Memory B cell (primary cell): ENCODE data around the gene YEATS4.
A peak's percentile ranks its signal among the peaks of the same experiment; 100 is the strongest.

Source experiments
- ATAC-seq: fragments of 150-1000 bp; cut with Tn5 transposase; 2 replicates; pipeline ENCODE4 v1.10.0; 2021; ENCODE audit warnings: low read depth, mild to moderate bottlenecking, moderate library complexity
- DNase-seq, 2 donors: peaks; one replicate each; pipeline ENCODE4 v3.0.0; 2022; ENCODE audit warnings: low spot score in 2 of 2
- H3K27ac Mint-ChIP-seq: one replicate; pipeline ENCODE4 v1.8.0; 2022; ENCODE audit warnings: mild to moderate bottlenecking, moderate library complexity, mixed read lengths
- H3K27me3 Mint-ChIP-seq: one replicate; pipeline ENCODE4 v1.8.0; 2022; ENCODE audit warnings: mixed read lengths
- H3K36me3 Mint-ChIP-seq: one replicate; pipeline ENCODE4 v1.8.0; 2022; ENCODE audit warnings: mild to moderate bottlenecking, mixed read lengths
- H3K4me1 Mint-ChIP-seq: one replicate; pipeline ENCODE4 v1.8.0; 2022; ENCODE audit warnings: mixed read lengths
- H3K4me3 Mint-ChIP-seq: one replicate; pipeline ENCODE4 v1.8.0; 2022; ENCODE audit warnings: mild to moderate bottlenecking, moderate library complexity, mixed read lengths
- H3K9me3 Mint-ChIP-seq: one replicate; pipeline ENCODE4 v1.8.0; 2022; ENCODE audit warnings: mixed read lengths

Gene YEATS4

DNA sequence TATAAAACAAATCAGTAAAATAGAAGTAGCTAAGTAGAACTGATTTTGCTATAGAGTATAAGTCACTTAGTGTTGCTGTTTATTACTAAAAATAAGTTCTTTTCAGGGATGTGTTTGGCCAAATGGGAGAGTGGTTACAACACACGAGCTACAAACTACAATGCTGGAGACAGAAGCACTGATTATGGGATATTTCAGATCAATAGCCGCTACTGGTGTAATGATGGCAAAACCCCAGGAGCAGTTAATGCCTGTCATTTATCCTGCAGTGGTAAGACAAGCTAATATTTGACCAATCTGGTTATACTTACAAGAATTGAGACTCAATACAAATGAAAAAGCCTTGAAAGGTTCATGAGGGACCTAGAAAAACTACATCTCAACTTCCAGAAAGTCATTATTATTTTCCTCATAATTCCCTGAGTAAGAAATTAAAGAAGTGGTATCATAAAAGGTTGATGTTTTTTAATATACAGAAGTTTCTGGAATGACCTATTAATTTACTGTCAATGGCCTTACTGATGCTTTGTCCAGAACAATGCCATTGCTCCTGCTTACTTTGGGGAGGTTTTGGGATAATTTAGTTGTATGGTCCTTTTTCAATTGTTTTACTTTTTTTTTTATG, 9.4 kb upstream of the YEATS4 start:
- H3K36me3 Mint-ChIP-seq = no peaks in the 10 kb centered on the region
- H3K27ac Mint-ChIP-seq = no peak overlapping the region
- no peak for ATAC-seq
- no peak overlapping the region for H3K4me3 Mint-ChIP-seq
- peaks cover 5% of the 10 kb centered on the region for H3K4me1 Mint-ChIP-seq
- no peaks in the 10 kb centered on the region for H3K9me3 Mint-ChIP-seq
- no peak for DNase-seq
- H3K27me3 Mint-ChIP-seq = no peaks in the 10 kb centered on the region

DNA sequence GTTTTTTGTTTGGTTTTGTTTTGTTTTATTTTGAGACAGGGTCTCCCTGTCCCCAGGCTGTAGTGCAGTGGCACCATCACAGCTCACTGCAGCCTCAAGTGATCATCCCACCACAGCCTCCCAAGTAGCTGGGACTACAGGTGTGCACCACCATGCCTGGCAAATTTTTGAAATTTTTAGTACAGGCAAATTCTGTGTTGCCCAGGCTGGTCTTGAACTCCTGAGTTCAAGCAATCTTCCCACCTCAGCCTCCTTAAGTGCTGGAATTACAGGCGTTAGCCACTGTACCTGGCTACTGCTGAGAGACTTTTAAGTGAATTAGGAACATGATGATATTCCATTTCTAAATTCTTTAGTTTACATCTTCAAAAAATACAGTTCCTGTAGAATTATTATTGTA, 8.8 kb upstream of the YEATS4 start:
- no peaks in the 10 kb centered on the region for H3K27me3 Mint-ChIP-seq
- ATAC-seq (no peak), DNase-seq (no peak)
- peaks cover 5% of the 10 kb centered on the region for H3K4me1 Mint-ChIP-seq
- H3K4me3 Mint-ChIP-seq = no peak overlapping the region
- H3K9me3 Mint-ChIP-seq = no peaks in the 10 kb centered on the region
- no peaks in the 10 kb centered on the region for H3K36me3 Mint-ChIP-seq
- H3K27ac Mint-ChIP-seq = no peak overlapping the region

DNA sequence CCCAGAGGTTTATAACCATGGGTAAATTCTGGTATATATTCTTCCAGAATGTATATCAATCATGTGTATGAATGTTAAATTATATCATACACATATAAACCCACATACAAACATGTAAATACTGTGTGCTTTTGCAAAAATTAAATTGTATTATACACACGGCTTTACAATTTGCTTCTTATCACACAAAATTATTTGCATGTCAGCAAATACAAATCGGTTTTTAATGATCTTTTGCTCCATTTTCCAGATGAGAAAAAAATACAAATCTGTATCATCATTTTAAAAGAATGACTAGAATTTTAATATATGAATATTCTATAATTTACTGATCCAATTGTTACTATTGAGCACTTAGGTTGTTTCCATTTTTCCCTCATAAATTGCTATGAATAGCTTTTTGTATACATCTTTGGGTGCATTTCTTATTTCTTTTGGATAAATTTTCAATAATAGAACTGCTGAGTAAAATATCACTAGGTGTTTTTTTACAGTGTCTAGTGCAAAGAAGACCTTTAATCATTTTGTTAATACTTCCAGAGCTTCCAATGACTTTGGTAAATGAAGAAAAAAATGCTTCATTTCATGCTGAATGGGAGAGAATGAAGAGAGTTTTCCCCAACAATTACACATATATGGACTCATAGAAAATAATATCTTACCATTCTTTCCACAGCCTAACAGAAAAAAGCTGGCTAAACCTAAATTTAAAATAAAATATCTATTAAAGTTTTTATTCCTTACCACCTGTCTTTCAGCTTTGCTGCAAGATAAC, 7.9 kb upstream of the YEATS4 start:
- Mint-ChIP-seq H3K36me3 (no peaks in the 10 kb centered on the region), H3K27ac (no peak overlapping the region), H3K27me3 (no peaks in the 10 kb centered on the region), H3K4me1 (peaks cover 5% of the 10 kb centered on the region), H3K4me3 (no peak overlapping the region), H3K9me3 (no peaks in the 10 kb centered on the region)
- no peak for ATAC-seq
- no peak for DNase-seq

DNA sequence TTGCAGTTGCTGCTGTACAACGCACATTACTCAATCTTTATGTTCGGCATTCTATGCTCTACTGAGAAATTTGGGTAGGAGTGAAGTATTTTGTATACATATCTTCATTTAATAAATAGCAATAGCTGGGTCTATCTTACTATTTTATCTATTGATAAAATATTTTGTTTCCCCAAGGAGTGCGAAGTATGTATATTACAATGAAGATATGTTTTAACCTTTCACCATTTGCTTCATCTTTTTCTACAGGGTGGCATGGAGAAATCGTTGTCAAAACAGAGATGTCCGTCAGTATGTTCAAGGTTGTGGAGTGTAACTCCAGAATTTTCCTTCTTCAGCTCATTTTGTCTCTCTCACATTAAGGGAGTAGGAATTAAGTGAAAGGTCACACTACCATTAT, 6.6 kb upstream of the YEATS4 start:
- Mint-ChIP-seq H3K27me3 (no peaks in the 10 kb centered on the region), H3K9me3 (no peaks in the 10 kb centered on the region), H3K4me3 (no peak overlapping the region), H3K36me3 (no peaks in the 10 kb centered on the region), H3K4me1 (peaks cover 8% of the 10 kb centered on the region), H3K27ac (no peak overlapping the region)
- no peak for DNase-seq
- ATAC-seq = no peak

DNA sequence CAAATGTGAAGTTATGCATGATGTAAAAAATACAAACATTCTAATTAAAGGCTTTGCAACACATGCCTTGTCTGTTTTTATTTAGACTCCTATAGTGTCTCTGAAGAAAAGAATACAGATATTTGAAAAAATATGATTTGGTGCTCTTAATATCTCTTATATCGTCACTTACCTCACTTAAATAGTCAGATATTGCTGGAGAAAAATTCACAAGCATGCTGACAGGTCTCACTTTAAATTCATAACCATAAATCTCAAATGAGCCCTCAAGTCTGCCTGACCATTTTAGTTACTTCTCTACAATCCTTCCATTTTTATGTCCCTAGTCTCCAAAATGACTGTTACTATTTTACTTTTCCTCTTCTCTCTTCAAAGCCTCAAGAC, 5.4 kb upstream of the YEATS4 start:
- H3K4me3 Mint-ChIP-seq = no peak overlapping the region
- H3K36me3 Mint-ChIP-seq = no peaks in the 10 kb centered on the region
- ATAC-seq (no peak), DNase-seq (no peak)
- no peaks in the 10 kb centered on the region for H3K9me3 Mint-ChIP-seq
- H3K27me3 Mint-ChIP-seq = no peaks in the 10 kb centered on the region
- H3K4me1 Mint-ChIP-seq = peaks cover 5% of the 10 kb centered on the region
- H3K27ac Mint-ChIP-seq = no peak overlapping the region

DNA sequence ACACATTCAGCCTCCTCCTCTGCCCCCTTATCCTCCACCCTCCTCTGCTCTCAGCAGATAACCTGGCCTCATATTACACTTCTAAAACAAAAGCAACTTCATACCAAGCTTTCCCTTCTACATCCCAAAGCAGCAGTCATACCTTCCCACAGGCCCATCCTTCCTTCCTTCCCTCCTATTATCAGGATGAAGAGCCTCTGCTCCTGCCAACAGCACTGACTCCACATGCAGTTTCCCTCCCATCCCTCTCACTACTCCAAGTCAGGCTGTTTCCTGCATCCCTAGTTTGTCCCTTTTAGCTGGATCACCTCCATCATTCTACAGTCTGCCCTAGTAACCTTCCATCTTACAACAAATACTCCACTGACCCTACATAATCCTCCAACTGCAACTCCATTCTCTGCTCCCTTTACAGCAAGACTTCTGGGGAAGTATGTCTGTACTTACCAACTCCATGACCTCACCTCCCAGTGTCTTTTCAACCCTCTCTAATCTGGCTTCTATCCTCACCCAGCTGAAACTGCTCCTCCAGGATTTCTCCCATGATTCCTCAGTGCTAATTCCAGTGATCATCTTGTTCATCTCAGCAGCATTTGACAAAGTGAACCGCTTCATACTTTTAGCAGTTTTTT, 4.9 kb upstream of the YEATS4 start:
- H3K4me3 Mint-ChIP-seq = no peak overlapping the region
- no peak for ATAC-seq
- no peaks in the 10 kb centered on the region for H3K27me3 Mint-ChIP-seq
- no peak overlapping the region for H3K27ac Mint-ChIP-seq
- H3K36me3 Mint-ChIP-seq = no peaks in the 10 kb centered on the region
- DNase-seq = no peak
- H3K9me3 Mint-ChIP-seq = no peaks in the 10 kb centered on the region
- peaks cover 9% of the 10 kb centered on the region for H3K4me1 Mint-ChIP-seq

DNA sequence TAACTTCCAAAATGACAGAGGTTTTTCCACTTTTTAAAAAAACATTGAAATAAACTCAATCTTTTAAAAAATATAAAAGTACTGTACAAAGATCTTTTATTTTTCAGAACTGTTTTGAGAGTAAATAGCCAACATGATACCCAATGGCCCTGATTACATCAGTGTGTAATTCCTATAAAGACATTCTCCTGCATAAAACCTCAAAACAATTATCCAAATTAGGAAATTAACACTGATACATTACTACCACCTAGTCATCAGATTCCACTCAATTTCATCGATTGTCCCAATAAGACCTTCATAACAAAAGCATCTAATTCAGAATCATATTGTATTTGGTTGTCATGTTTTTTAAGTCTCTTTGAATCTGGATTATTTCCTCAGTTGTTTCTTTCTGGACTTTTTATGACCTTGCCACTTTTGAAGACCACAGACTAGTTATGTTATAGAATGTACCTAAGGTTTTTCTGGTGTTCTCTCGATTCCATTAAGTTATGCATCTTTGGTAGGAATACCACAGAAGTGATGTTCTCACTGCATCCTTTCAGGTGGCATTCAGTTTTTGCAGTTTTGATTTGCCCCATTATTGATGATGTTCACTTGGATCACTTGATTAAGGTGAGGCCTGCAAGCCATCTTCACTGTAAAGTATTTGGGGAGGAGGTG, 4.0 kb upstream of the YEATS4 start:
- H3K27me3 Mint-ChIP-seq = no peaks in the 10 kb centered on the region
- H3K4me1 Mint-ChIP-seq = peaks cover 9% of the 10 kb centered on the region
- H3K4me3 Mint-ChIP-seq = no peak overlapping the region
- no peak for ATAC-seq
- no peaks in the 10 kb centered on the region for H3K9me3 Mint-ChIP-seq
- H3K27ac Mint-ChIP-seq = no peak overlapping the region
- DNase-seq = no peak
- H3K36me3 Mint-ChIP-seq = no peaks in the 10 kb centered on the region

DNA sequence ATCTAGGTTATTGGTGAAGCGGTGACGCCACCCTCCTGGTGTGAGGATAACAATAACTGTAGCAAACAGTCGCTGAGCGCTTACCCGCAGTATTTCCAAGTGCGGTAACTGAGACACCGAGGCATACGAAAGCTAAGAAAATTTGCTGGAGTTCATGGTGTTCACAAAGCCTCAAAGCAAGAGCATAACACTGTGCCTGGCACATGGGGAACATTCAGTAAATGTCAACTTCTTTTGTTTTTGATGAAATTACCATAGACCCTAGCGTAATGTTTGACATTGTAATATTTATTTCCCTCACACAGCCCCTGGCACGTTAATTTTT, 767 bp downstream of the YEATS4 start:
- Mint-ChIP-seq H3K9me3 (no peaks in the 10 kb centered on the region), H3K4me3 (peak overlapping the region; percentile 82), H3K27me3 (no peaks in the 10 kb centered on the region), H3K27ac (peak overlapping the region; percentile 96), H3K36me3 (no peaks in the 10 kb centered on the region), H3K4me1 (peaks cover 9% of the 10 kb centered on the region)
- DNase-seq = no peak
- no peak for ATAC-seq

DNA sequence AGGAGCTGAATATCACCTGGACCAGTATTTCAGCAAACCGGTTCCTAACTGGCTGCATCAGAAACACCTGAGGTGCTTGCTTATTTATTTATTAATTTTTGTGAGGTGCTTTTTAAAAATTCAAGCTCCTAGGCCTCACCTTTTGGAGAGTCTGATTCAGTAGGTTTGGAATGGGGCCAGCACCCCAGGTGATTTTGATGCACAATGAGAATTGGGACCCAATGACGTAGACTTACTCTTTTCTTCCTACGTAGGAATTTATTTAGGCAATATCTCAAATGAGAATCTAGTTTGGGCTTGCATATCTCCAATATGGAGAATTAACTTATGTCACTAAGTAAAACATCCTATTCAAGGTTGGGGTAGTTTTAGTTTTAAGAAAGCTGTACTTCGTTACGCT, 7.3 kb downstream of the YEATS4 start:
- no peak overlapping the region for H3K4me3 Mint-ChIP-seq
- H3K27me3 Mint-ChIP-seq = no peaks in the 10 kb centered on the region
- DNase-seq = no peak
- peaks cover 25% of the 10 kb centered on the region for H3K36me3 Mint-ChIP-seq
- peaks cover 2% of the 10 kb centered on the region for H3K4me1 Mint-ChIP-seq
- ATAC-seq = no peak
- H3K9me3 Mint-ChIP-seq = no peaks in the 10 kb centered on the region
- no peak overlapping the region for H3K27ac Mint-ChIP-seq

DNA sequence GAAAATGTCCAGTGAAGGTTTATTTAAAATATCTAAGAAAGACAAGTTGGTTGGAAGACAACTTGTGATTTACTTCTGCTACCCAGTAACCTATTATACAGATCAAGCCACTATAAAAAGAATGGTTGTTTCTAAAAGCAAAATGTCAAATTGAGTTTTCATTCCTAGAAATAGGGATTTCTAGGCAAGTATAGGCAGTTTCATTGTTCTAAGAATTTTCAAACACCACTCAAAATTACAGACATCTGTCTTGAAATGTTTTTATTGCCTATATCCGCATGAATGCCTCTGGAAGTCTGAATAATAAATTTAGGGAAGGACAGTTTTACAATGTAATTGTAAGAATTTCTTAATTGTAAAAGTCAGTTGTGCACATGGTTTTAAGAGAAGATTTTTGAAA, 8.6 kb downstream of the YEATS4 start:
- no peak for ATAC-seq
- Mint-ChIP-seq H3K27me3 (no peaks in the 10 kb centered on the region), H3K27ac (no peak overlapping the region), H3K9me3 (no peaks in the 10 kb centered on the region), H3K4me1 (peaks cover 2% of the 10 kb centered on the region), H3K4me3 (no peak overlapping the region), H3K36me3 (peaks cover 32% of the 10 kb centered on the region)
- DNase-seq = no peak

DNA sequence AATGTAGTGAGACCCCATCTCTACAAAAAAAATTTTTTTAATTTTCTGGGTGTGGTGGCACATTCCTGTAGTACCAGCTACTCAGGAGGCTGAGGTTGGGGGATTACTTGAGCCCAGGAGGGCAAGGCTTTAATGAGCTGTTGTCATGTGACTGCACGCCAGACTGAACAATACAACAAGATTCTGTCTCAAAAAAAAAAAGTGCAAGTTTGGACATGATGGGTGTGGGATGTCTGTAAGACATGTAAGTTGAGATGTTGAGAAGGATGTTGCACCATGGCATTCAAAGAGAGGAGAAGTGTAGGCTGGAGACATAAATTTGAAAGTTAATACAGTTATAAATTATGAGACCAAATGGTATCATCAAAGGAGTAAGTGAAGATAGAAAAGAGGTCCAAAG, 23.5 kb downstream of the YEATS4 start:
- H3K4me1 Mint-ChIP-seq = peaks cover 10% of the 10 kb centered on the region
- ATAC-seq = no peak
- peaks cover 35% of the 10 kb centered on the region for H3K36me3 Mint-ChIP-seq
- no peak for DNase-seq
- H3K4me3 Mint-ChIP-seq = no peak overlapping the region
- no peaks in the 10 kb centered on the region for H3K27me3 Mint-ChIP-seq
- no peak overlapping the region for H3K27ac Mint-ChIP-seq
- H3K9me3 Mint-ChIP-seq = peaks cover under 1% of the 10 kb centered on the region

DNA sequence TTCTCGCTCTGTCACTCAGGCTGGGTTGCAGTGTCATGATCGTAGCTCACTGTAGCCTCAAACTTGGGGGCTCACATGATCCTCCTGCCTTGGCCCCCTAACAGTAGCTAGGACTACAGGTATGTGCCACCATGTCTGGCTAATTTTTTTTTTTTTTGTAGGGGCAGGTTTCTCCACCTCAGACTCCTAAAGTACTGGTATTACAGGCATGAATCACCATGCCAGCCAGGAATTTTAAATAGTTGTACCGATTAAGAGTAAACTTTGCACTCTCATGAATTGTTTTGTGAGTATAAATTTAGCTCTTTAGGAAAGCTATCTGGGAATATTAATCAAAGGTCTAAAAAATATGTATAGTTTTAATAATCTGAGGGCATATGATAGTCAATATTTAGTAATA, 25.5 kb downstream of the YEATS4 start:
- no peaks in the 10 kb centered on the region for H3K27me3 Mint-ChIP-seq
- H3K4me3 Mint-ChIP-seq = no peak overlapping the region
- ATAC-seq (no peak), DNase-seq (no peak)
- H3K4me1 Mint-ChIP-seq = peaks cover 7% of the 10 kb centered on the region
- no peaks in the 10 kb centered on the region for H3K9me3 Mint-ChIP-seq
- H3K36me3 Mint-ChIP-seq = peaks cover 20% of the 10 kb centered on the region
- no peak overlapping the region for H3K27ac Mint-ChIP-seq

DNA sequence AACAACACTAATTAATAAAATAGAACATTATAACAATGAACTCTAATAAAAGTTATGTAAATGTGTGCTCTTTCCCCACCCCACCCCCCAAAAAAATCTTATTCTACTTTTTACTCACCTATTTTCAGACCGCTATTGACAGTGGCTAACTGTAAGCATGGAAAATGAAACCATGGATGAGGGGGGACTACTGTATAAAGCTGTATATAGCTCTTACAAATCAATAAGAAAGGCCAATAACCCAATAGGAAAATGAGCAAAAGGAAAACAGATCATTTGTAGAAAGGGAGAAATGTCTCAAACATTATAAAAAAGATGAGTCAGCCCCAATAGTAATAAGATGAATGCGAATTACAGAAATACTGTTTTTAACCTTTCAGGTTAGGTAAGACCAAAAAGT, 27.4 kb downstream of the YEATS4 start:
- ATAC-seq = no peak
- Mint-ChIP-seq H3K4me1 (peaks cover 7% of the 10 kb centered on the region), H3K27me3 (no peaks in the 10 kb centered on the region), H3K27ac (no peak overlapping the region), H3K4me3 (no peak overlapping the region), H3K36me3 (peaks cover 17% of the 10 kb centered on the region), H3K9me3 (no peaks in the 10 kb centered on the region)
- no peak for DNase-seq

DNA sequence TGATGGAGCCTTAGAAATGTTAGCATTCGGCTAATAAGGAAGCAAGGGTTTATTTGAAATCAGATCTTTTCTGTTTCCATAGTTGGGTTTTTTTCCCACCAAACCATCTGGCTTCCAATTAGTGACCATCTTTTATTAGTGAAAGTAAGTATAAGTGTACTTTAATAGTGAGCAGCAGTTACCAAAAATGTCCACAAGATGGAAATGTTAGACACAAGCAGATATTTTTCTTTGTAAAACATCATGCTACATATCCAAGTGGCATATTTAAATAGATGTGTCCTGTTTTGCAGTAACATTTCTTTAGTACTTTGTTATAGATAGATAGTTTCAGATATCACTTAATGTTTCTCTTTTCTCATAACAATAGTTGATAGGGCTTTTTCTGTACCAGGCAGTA, 28.8 kb downstream of the YEATS4 start:
- Mint-ChIP-seq H3K4me1 (peaks cover 6% of the 10 kb centered on the region), H3K36me3 (peaks cover 16% of the 10 kb centered on the region), H3K27ac (no peak overlapping the region), H3K9me3 (no peaks in the 10 kb centered on the region), H3K27me3 (no peaks in the 10 kb centered on the region), H3K4me3 (no peak overlapping the region)
- peak; percentile 35 for ATAC-seq
- DNase-seq = no peak
